ENCODE measurements around the gene BRF1.

GRCh38 chr14:105347587-105347968, 46.8 kb upstream of the BRF1 start:
- TF ChIP-seq CTCF (IDR thresholded peaks at IDR 0.05) (no peak), POLR2AphosphoS5 (IDR thresholded peaks at IDR 0.05) (no peak), POLR2A (IDR thresholded peaks at IDR 0.05) (no peak), EP300 (IDR thresholded peaks at IDR 0.05) (no peak)

Measured in suprapubic skin (tissue), 4 donors.